C4-2B (cell line): Measurements from ENCODE around the gene CHRNA10.

Experiments used
- CTCF ChIP-seq: fragments of 450-650 bp; conservative IDR thresholded peaks from 2 replicates; pipeline ENCODE4 v1.5.1; 2017; ENCODE audit warnings: mild to moderate bottlenecking
- ZFX ChIP-seq: fragments of 450-650 bp; IDR thresholded peaks from 2 replicates; pipeline ENCODE4 v1.6.1; 2017

DNA sequence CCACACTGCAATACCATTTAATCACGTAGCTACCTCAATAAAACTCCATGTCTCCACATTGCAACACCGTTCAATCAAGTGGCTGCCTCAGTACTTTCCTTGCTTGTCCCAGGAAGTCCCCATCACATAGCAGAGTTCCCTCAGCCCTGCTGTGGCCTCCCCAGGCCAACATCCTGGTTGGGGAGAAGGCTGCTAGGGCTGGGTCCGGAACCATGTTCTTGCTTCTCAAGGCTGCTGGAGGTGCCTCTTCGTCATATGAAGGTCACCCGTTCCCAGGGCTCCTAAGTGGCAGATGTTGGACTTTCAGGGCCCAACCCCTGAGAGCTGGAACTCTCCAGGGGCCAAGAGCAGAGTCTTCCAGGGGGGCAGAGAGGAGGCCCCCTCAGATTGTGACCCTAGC is 32.7 kb downstream of the CHRNA10 start:
- TF ChIP-seq CTCF (no peak), ZFX (no peak)
